Spinal cord (tissue), 10 donors: ENCODE measurements around the gene SUGP1. TPM values are rescaled to one million over a fixed set of nuclear protein-coding genes. Genes with fewer than 3 reads are reported as not detected.

Experiments used
- DNase-seq, 6 donors: peaks; one replicate each; pipeline versions ENCODE4 v3.0.0 to v3.0.0-alpha.2; 2013 to 2015; ENCODE audit warnings: low spot score in 6 of 6, low read depth in 4 of 6
- H3K27ac ChIP-seq: one replicate; pipeline ENCODE4 v1.5.1; 2013; ENCODE audit warnings: low read depth, low read length, control low read depth
- H3K27me3 ChIP-seq: one replicate; pipeline ENCODE4 v1.6.1; 2013; ENCODE audit warnings: low read length; ENCODE audit not compliant: control insufficient read depth, insufficient read depth
- H3K36me3 ChIP-seq: one replicate; pipeline ENCODE4 v1.6.1; 2013; ENCODE audit warnings: low read length; ENCODE audit not compliant: control insufficient read depth, insufficient read depth
- H3K4me1 ChIP-seq: one replicate; pipeline ENCODE4 v1.6.1; 2013; ENCODE audit warnings: low read length; ENCODE audit not compliant: control insufficient read depth, insufficient read depth
- H3K4me3 ChIP-seq: one replicate; pipeline ENCODE4 v1.5.1; 2013; ENCODE audit warnings: low read depth, low read length, control low read depth
- H3K9me3 ChIP-seq: one replicate; pipeline ENCODE4 v1.6.1; 2013; ENCODE audit warnings: low read length; ENCODE audit not compliant: control insufficient read depth, insufficient read depth
- WGBS: methylation state at CpG from one replicate; pipeline ENCODE4 v1.1.5; 2013; ENCODE audit warnings: missing lambda C conversion rate; ENCODE audit not compliant: insufficient coverage; 5-methylcytosine and 5-hydroxymethylcytosine counted together
- polyA plus RNA-seq, 2 donors: library from polyadenylated mRNA; unstranded; fragments of 120-200 nt; gene quantifications; one replicate each; pipeline ENCODE4 v1.2.1, GENCODE V29; 2013; ENCODE audit not compliant: insufficient read length in 2 of 2
- total RNA-seq, 2 donors: library from RNA; depleted of rRNA in 1 of 2; stranded (reverse); fragments of 120-200 nt in 1 of 2; fragments of >200 nt in 1 of 2; gene quantifications; one replicate each; pipeline versions ENCODE4 v1.2.3 to v1.2.4, GENCODE V29; 2013 to 2014
- donor health status: healthy.

The SUGP1 gene
- total and polyA plus RNA-seq, 4 donors: 35.5 to 62.3 (median 50.8) TPM

GRCh38 chr19:19343762-19344161 lies 23.5 kb upstream of the SUGP1 start:
- Histone ChIP-seq H3K4me1 (no peaks in the 10 kb centered on the region), H3K36me3 (peaks cover 96% of the 10 kb centered on the region), H3K4me3 (no peak overlapping the region), H3K27me3 (no peaks in the 10 kb centered on the region), H3K27ac (no peak overlapping the region), H3K9me3 (no peaks in the 10 kb centered on the region)
- WGBS: 91% methylated on average over 12 of the region's 14 CpGs
- no peak for DNase-seq

DNA sequence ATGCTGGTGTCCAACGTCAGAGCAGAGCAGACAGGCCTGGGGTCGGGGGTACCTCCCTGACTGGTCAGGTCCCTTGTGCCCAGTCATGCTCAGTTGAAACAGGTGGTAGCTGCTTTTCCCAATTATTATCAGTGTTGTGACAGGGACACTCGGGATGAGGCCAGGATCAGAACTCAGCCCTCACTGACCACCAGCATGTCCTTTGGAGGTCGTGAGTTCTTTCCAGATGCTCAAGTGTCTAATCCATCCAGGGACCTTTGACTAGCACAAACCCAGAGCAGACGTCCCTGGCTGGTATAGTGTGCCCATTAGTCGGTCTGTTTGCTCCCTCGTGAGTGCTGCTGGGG lies 22.7 kb upstream of the SUGP1 start:
- no peak overlapping the region for H3K4me3 ChIP-seq
- 62% methylated on average over 6 of the region's 7 CpGs for WGBS
- H3K27ac ChIP-seq: no peak overlapping the region
- no peak for DNase-seq
- peaks cover 96% of the 10 kb centered on the region for H3K36me3 ChIP-seq
- H3K4me1 ChIP-seq: no peaks in the 10 kb centered on the region
- H3K27me3 ChIP-seq: no peaks in the 10 kb centered on the region
- H3K9me3 ChIP-seq: no peaks in the 10 kb centered on the region

DNA sequence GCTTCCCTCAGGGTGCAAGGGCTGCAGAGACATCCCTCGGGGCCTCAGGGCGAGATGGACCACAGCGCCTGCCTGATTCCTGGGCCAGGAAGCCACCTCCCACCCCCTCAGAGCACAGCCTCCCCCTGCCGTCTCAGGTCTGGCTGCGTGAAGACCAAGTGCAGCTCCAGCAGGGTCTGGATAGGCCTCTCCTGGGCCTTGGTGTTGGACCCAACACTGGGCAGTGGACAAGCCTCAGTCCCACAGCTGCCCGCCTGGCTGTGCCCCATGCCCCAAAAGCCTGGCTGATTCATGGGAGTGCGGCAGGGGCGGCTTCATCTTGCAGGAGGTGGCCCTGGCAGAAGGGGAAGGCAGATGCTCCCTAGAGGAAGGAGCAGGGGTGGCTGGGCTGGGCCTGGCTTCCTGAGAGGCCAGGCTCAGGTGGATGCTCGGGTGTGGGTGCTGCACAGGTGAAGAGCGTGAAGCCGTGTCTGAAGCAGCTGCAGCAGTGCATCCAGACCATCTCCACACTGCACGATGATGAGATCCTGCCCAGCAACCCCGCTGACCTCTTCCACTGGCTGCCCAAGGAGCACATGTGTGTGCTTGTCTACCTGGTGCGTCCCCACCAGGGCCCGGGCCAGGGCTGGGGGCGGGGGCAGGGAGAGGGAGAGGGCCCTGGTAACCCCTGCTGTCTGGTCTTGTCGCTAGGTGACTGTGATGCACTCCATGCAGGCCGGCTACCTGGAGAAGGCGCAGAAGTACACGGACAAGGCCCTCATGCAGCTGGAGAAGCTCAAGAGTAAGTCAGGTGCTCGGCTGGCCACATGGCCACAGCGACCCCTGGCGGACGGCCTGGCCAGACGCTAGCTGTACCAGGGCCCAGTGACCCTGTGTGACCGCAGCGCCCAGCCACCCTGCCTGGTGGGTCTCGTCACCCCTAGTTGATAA lies 22.0 kb upstream of the SUGP1 start:
- H3K27ac ChIP-seq: no peak overlapping the region
- WGBS: 56% methylated on average over 28 of the region's 28 CpGs
- no peaks in the 10 kb centered on the region for H3K9me3 ChIP-seq
- H3K27me3 ChIP-seq: no peaks in the 10 kb centered on the region
- no peak overlapping the region for H3K4me3 ChIP-seq
- peaks cover 96% of the 10 kb centered on the region for H3K36me3 ChIP-seq
- H3K4me1 ChIP-seq: no peaks in the 10 kb centered on the region
- DNase-seq: peak in 4 of 6 donors; percentile 9 to 59 (median 36)

- WGBS: 93% methylated on average over 11 of the region's 11 CpGs
- H3K36me3 ChIP-seq: peaks cover 95% of the 10 kb centered on the region
- H3K27me3 ChIP-seq: no peaks in the 10 kb centered on the region
These were observed 20.7 kb upstream of the SUGP1 start for GRCh38 chr19:19341026-19341425.

DNA sequence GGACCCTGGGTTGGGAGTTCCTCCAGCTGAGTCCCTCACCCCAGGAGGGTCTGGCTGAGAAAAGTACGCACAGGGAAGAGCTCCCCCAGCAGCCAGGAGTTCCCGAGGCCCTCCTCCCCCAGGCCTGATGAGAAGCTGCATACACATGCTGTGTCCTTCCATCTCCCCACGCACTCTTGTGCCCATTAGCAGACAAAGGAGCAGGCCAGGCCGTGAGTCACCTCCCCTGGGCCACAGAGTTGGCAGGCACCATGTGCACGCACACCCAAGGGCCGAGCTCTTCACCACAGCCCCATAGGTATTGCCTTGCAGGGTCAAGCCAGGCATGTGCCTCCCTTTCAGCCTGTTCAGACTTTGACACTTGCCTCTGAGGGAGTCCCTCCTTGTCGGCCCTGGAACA lies 17.8 kb upstream of the SUGP1 start:
- H3K36me3 ChIP-seq: peaks cover 93% of the 10 kb centered on the region
- H3K9me3 ChIP-seq: no peaks in the 10 kb centered on the region
- no peaks in the 10 kb centered on the region for H3K27me3 ChIP-seq
- no peak overlapping the region for H3K27ac ChIP-seq
- H3K4me3 ChIP-seq: no peak overlapping the region
- WGBS: 96% methylated on average over 7 of the region's 7 CpGs
- DNase-seq: no peak
- no peaks in the 10 kb centered on the region for H3K4me1 ChIP-seq

More at GRCh38 chr19:19341026-19341425, 20.7 kb upstream of the SUGP1 start:
- no peaks in the 10 kb centered on the region for H3K4me1 ChIP-seq
- no peak overlapping the region for H3K4me3 ChIP-seq
- no peak for DNase-seq
- no peaks in the 10 kb centered on the region for H3K9me3 ChIP-seq
- H3K27ac ChIP-seq: no peak overlapping the region

- H3K27ac ChIP-seq: no peak overlapping the region
- H3K9me3 ChIP-seq: no peaks in the 10 kb centered on the region
- H3K27me3 ChIP-seq: no peaks in the 10 kb centered on the region
- 91% methylated on average over 11 of the region's 17 CpGs for WGBS
- peaks cover 93% of the 10 kb centered on the region for H3K36me3 ChIP-seq
- H3K4me1 ChIP-seq: no peaks in the 10 kb centered on the region
- no peak for DNase-seq
- no peak overlapping the region for H3K4me3 ChIP-seq
These were observed 16.8 kb upstream of the SUGP1 start for GRCh38 chr19:19337120-19337519.

DNA sequence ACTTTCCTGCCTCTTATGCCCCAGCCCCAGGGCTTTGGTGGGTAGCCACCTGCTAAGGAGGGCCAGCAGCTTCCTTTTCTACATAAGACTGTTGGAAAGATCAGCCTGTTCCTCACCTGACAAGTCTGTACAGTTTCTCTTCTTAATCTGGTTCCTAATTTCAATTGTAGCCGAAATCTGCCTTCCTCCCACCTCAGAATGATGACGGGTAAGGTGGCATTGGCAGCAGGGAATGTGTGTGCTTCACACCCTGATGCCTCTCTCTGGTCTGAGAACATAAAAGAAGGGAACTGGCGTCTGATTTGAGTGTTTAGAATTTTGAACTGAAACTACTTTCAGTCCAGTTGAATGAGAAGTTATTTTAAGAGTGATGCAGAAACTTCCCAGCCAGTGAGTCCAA lies 16.3 kb upstream of the SUGP1 start:
- WGBS: 80% methylated on average over 1 of the region's 3 CpGs
- Histone ChIP-seq H3K4me3 (no peak overlapping the region), H3K36me3 (peaks cover 91% of the 10 kb centered on the region), H3K4me1 (no peaks in the 10 kb centered on the region), H3K27ac (no peak overlapping the region), H3K9me3 (no peaks in the 10 kb centered on the region), H3K27me3 (no peaks in the 10 kb centered on the region)
- no peak for DNase-seq

GRCh38 chr19:19335408-19336158 lies 15.3 kb upstream of the SUGP1 start:
- WGBS: 97% methylated on average over 14 of the region's 16 CpGs
- peaks cover 90% of the 10 kb centered on the region for H3K36me3 ChIP-seq

GRCh38 chr19:19334989-19335344 lies 14.7 kb upstream of the SUGP1 start:
- H3K36me3 ChIP-seq: peaks cover 91% of the 10 kb centered on the region
- DNase-seq: no peak

More at GRCh38 chr19:19335408-19336158, 15.3 kb upstream of the SUGP1 start:
- Histone ChIP-seq H3K4me1 (no peaks in the 10 kb centered on the region), H3K27me3 (no peaks in the 10 kb centered on the region), H3K9me3 (no peaks in the 10 kb centered on the region), H3K4me3 (no peak overlapping the region), H3K27ac (no peak overlapping the region)
- DNase-seq: no peak

More at GRCh38 chr19:19334989-19335344, 14.7 kb upstream of the SUGP1 start:
- Histone ChIP-seq H3K27ac (no peak overlapping the region), H3K9me3 (no peaks in the 10 kb centered on the region), H3K4me3 (no peak overlapping the region), H3K27me3 (no peaks in the 10 kb centered on the region), H3K4me1 (no peaks in the 10 kb centered on the region)
- WGBS: 84% methylated on average over 3 of the region's 3 CpGs
